ENCODE results near the gene ARHGAP45.
"Not testable (repeated sequence)": the region's sequence is repeated elsewhere in the genome, so short reads cannot be mapped to it uniquely, and the experiment has no call there.

Gene ARHGAP45

DNA sequence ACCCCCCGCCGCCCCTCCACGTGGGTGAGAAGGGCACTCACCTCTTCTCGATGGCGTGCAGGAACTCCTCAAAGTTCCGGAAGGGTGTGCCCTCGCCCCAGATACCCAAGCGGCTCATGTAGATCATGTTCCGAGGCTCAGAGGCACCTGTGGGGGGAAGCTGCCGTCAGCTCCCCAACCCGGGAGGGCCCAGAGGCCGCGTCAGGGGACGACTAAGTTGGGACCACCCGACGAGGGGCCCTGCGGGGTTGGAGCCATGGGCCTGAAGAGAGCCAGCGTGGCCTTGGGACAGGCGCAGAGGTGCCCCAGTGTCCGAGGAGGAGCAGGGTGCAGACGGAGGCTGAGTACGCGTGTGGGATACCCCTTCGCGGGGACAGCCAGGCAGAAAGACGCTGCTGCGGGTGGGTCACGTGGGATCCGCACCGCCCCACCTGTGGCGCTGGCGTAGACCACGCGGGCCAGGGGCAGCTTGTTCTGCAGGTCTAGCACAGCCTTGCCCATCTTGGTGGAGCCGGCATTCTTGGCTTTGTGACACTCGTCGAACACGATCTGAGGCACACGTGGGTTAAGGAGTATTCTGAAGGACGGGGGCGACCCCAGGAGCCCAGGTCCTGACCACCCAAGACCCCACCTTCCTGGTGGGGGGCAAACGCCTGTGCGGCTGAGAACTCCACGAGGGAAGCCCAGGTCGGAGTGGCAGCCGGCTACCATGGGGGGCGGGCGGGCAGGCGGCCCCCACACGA lies 52.7 kb downstream of the ARHGAP45 start:
- DNase-seq: no peak

DNA sequence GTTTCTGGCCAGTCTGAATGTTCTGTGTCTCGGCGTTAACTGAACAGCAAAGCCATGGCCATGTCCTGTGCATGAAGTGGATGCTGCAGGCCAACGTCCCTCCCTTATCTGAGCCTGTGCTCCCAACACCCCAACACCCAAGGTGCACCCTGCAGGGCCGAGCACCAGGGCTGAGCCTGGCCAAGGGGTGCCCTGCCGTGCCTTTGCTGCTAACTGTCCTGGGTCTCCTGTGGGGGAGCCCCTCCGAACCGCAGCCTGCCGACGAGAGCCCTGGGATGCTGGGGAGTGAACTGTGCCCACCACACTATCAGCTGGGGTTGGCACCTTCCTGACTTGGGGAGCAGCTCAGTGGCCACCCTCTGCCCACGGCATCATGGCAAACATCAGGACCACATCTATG lies 54.4 kb downstream of the ARHGAP45 start:
- no peak for DNase-seq

DNA sequence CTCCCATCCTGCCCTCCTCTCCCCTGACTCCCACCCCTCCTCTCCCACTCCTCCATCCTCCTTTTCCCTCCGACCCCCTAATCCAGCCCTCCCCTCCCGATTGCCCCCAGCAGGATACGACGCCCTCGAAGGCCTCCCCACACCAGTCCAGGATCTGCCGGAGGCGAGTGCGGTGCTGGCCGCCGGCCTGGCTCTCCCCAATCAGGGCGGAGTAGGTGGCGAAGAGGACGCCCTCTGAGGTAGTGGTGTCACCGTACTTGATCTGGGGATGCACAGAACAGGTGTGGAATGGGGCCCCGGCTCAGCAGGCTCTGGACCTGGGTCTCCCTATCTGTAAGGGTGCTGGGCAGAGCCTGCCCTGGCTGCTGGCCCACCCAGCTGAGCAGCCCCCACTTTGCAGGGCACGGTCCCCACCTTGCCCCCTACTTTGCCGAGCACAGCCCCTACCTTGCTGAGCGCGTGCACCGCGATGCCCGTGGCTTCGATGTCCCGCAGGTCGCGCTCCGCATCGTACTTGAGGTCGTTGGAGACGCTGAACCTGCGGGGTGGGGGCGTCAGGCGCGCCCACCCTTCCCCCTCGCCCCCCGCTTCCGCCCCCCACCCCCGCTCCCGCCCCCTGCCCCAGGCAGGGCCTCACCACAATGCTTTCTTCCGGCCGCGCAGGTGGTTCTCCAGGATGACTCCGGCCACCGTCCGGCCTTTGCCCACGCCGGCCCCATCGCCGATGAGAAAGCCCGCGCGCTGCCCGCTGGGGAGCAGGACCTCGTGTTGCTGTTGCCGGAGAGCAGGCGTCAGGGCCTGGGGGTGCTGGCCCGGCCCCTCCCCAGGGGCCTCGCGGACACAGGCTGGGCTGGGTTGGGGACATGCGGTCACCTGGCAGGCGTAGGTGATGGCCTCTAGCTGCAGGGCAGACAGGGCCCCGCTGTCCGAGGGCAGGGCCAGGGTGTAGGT lies 55.3 kb downstream of the ARHGAP45 start:
- DNase-seq: no peak

DNA sequence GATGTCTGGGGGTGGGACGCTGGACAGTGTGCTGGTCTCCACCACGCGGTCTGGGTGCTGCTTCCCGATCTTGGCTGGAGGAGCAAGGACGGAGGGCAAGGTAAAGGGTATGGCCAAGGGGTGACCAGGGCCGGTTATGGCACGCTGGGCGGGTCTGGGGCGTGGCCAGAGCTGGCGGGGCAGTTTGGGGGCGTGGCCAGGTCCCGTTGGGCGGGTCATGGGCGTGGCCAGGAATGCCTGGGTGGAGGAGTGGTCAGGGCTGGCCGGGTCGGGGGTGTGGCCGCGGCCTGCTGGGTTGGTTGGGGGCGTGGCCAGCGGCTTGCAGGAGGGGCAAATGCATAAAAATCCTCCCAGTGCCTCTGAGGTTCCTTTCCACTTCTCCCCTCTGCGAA lies 56.0 kb downstream of the ARHGAP45 start:
- no peak for DNase-seq

DNA sequence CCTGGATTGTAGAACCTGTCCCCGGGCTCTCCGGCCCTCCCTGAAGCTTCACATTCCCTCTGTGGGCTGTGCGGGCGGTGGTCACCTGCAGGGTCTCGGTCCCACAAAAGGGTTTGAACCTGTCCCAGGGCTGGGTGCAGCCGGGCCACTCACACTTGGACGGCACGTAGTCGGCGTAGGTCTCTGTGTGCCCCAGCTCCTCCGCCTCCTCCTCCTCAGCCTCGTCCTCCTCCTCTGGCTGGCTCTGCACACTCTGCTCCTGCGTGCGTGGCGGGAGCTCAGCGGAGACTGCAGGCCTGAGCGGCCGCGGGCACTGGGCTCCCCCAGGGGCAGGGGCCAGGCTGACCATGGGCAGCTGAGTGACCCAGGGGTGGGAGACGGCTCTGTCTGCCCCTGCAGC lies 56.4 kb downstream of the ARHGAP45 start:
- DNase-seq: no peak

DNA sequence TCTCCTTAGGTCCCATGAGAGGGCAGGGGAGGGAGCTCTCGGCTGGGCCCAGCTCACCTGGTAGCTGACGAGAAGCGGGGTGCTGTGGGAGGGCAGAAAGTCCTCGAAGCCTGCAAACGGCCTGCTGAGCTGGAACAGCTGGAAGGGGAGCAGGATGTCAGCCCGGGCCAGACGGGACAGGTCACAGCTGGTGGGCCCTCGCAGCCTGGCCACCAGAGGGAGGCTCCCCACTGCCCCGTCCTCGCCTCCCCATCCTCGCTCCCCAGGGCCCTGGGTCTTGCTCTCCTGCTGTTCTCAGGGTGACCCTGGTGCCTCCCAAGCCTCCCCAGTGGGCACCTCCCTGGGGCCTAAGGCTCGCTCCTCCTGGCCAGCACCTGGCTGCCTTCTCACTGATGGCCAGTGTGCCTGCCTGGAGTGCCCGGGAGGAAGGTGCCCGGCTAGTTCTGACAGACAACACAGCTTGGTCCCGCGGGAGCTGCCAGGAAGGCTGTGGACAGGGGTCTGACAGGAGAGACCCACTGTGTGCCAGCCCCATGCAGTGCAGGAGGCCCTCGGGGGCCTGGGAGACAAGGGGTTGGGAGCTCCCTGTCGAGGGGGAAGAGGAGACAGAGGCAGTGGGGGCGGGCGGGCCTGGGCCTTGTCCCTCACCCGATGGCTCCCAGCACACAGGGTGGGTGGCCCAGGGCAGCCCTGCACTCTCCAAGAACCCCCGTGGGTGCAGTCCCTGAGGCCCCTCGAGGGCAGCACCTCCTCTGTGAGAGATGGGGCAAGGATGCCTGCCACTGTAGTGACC lies 57.1 kb downstream of the ARHGAP45 start:
- DNase-seq: no peak

DNA sequence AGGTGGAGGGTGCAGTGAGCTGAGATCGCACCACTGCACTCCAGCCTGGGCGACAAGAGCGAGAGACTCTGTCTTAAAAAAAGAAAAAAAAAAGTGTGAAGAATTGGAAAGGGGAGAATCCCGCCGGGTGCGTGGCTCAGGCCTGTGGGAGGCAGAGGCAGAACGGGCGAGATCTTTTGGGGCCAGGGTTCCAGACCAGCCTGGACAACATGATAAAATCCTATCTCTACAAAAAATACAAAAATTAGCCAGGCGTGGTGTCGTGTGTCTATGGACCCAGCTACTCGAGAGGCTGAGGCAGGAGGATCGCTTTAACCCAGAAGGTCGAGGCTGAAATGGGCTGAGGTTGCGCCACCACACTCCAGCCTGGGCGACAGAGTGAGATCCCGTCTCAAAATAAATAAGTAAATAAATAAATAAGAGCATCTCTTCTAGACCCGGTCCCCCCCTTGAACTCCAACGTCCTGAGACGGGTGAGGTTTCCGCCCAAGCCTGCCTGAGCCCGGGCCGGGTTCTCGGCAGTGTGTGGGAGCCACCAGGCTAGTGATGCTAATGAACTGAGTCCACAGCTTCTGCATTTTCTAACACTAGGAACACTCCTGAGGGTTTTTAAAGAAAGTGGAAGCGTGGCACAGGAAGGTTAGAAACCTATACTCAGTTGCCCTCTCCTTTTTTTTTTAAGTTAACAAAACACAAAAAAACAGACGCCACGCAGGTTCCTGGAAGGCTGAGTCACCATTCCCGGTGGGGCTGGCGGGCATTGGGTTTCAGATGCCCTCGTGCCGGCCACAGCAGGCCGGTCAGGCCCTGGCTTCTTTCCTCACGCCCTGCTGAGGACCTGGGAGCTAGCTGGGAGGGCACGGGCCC lies 58.9 kb downstream of the ARHGAP45 start:
- no peak for DNase-seq

DNA sequence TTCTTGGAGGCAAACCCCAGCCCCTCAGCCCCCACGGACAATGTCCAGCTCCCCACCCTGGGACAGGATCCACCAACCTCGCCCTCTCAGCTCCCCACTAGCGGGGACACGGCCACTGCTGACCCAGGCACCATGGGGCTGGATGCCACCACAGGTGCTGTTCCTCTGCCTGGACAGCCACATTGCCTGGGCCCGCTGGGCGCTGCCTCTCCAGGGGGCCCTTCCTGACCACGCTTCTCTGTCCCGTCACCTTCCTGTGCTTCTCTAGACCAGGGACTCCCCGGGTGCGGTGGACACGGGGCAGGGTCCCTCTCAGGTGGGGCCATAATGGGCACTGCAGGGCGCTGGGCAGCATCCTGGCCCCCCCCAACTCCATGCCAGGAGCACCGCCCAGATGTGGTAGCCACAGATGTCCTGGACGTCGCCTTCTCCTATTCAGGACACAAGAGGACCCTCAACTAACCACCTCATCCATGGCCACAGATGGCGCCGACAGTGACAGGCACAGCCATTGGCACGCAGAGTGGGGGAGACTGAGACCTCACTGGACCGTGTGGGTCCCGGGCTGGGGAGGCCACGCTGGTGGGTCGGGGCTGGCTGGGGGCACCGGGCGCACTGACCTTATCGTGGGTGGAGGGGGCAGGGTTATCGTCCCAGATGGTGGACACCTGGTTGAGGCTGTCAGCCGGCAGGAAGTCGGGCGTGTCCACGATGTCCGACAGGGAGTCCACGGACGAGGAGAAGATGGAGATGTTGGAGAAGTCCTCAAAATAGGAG lies 60.2 kb downstream of the ARHGAP45 start:
- DNase-seq: no peak

DNA sequence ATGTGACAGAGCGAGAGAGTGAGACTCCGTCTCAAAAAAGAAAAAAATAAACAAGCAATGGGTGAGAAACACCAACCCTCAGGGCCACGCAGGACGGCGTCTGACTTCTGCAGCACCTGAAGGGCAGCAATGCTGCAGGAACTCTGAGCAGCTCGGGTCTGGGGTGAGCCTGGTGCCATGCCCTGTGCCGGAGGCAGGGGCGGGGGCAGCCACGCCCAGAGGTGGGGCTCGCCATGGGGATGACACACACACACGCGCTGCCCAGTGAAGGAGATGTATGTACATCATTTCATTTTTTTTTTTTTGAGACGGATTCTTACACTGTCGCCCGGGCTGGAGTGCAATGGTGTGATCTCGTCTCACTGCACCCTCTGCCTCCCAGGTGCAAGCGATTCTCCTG lies 61.1 kb downstream of the ARHGAP45 start:
- no peak for DNase-seq

DNA sequence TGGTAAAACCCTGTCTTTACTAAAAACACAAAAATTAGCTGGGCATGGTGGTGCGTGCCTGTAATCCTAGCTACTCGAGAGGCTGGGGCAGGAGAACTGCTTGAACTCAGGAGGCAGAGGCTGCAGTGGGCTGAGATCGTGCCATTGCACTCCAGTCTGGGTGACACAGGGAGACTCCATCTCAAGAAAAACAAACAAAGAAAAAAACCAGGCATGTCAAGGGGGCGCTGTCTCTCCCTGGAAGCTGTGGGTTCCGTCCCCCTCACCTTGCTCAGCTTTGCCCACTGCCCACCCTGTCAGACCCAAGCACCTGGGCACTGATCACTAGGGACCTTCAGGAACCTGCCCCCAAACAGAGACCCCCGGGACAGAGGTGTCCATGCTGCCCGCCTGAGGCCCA lies 62.1 kb downstream of the ARHGAP45 start:
- not testable (repeated sequence) for DNase-seq

DNA sequence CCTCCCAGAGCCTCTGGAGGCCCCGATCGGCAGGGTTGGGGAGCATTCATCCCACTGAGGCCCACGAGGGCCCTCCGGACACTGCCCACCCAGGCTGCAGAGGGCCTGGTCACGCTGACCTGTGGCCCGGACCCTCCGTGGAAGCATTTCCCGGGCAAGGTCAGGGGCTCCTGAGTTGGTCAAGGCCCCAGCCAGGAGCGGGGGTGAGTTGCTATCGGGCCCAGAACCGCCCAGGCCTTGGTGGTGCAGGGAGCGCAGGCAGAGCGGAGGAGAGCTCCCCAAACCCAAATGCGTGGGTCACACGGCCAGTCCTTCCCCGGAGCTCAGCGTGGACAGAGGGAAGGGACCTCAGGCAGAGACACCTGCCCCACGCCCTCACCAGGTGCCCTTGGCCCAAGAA lies 62.6 kb downstream of the ARHGAP45 start:
- DNase-seq: no peak

DNA sequence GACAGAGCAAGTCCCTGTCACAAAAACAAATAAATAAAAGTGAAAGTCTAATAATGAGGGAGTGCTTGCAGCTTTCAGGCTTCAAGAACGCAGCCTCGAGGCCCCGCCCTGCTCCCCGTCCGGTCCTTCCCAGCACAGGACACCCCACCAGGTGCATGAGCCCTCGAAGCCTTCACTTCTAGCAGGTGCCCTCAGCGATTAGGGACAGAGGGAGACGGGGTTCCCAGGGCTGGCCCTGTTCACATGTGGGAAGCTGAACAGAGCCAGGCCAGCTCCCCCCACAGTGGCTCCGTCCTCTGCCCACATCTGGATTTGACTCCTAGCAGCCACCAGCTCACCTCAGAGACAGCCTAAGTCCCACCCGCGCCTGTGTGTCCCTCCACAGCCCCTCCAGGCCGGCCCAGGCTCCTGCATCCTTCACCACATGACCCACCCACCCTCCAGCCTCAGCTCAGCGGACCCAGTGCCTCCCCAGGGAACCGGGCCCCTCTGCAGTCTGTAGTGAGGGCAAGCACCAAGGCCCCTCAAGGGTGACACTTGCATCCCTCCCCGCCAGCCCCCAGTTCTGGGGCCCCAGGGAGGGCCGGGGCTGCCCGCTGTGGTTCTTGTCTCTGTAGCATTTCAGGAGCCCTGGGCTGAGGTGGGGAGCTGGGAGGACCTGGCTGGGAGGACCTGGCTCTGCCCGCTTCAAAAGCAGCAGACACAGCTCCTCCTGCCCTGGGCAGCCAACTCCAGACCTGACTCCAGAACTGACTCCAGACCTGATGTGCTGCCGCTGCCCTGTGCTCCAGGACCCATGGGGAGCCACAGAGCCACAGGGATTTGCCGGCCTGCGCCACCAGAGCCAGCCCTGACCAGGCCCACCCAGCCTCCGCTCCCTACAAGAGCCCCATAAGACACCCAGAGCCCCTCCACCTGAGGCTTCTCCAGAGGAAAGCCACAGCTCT lies 64.1 kb downstream of the ARHGAP45 start:
- DNase-seq: no peak

DNA sequence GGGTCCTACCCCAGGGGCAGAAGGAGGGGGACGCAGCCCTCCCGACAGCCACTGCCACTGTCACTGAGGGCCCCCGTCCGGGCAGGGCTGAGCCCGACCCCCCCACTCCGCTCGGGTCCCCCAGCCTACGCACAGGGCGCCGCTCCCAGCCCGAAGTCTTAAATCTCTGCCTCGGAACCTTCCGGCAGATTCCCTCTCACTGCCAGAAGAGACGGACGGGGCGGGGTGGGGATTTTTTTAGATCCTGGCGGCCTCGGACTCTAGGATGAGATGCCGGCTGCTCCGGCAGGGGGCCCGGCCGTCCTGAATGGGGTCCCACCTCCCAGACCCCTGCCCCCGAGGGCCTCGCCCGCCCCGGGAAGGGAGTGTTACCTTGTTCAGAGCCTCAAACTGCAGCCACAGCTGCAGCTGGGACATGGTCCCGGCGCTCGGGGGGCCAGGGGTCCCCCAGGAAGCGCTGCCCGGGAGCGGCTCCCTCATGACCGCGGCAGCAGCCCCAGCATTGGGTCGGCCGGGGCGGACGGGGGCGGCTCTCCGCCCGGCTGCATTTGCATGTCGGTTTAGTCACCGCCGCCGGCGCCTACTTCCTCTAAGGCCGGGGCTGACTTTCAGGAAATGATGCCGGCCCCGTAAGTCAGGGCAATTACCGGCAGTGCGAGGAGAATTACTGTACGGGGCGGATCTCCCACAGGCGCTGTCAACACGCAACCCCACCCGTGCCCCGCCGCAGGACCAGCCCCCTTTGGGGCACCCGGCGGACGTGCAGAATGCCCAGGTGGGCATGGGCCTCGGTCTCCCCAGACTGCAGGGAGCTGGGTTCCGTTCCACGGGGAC lies 65.0 kb downstream of the ARHGAP45 start:
- no peak for DNase-seq

DNA sequence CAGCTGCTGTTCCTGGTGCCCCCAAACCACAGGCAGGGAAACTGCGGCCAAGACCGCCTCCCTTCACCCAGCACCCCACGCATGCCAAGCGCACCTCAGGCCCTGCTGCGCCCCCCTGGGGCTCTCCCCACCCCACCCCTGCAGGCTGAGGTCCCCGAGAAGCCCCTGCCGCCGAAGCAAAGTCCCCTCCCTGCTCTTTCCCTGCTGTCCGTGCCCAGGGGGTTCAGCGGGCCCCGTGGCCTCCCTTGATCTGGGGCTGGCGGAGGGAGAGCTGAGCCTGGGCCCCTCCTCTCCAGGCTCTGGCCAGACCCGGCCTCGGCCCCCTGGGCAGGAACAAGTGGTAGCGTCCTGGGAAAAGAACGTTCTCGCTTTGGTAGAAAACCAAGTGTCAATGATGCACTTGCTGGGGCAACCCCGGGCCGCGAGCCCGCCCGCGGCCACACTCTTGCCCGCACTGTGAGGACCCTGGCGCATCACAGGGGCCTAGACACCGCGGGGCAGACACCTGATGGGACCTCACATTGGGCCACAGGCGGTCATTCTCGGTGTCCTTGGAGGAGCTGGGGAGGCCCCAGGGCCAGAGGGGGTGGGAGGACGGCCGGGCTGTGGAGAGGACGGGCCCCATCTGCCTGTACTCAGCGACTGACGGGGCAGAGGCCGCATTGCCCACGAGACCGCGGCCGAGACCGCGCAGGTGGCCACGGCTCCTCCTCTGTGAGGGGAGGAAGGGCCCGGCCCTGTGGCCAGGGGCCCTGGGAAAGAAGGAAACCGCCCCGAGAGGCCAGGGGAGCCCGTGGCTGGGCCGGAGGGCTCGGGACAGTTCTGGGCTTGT lies 65.8 kb downstream of the ARHGAP45 start:
- no peak for DNase-seq

DNA sequence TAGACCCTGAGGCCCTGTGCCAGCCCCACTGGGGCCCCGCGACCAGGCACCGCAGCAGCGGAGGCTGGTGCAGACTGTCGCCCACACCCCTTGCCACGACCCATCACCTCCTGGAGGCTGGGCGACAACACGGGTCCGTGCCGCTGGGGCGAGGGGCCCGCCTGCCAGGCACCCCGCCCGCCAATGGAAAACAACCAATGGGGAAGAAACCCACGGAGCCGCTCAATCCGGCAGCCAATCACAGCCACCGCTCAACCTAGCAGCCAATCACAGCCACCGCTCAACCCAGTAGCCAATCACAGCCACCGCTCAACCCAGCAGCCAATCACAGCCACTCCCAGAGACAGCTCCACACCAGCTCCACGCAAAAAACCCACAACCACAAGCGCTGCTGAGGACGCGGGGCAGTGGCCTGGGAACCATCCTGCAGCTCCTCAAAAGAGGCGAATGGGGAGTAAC lies 66.5 kb downstream of the ARHGAP45 start:
- DNase-seq: no peak

DNA sequence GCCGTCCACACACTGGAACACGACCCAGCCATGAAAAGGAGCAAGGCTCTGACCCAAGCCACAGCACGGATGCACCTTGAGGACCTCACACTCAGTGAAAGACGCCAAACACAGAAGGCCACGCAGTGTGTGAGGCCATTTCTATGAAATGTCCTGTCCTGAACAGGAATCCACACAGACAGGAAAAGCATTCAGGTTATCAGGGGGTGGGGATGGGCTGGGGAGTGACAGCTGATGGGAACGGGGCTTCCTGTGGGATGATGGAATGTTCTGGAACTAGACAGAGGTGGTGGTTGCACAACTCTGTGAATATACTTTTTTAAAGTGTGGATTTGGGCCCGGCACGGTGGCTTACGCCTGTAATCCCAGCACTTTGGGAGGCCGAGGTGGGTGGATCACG lies 67.5 kb downstream of the ARHGAP45 start:
- no peak for DNase-seq

DNA sequence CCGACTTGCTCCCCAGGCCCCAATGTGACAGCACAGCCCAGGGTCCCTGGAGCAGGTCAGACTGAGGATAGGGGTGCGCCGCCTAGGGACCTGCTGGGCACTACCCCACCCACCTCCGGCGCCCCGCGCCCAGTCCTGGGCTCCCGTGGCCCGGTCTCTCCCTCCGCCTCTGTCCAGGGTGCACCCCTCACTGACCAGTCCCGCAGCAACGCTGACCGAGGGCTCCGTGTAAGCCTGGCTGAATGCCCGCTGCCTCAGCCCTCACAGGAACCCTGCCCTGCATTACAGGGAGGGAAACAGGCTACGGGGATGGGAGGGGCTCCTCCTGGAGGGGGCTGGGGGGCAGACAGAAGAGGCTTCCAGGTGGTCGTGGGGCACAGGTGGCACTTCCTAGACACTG lies 68.5 kb downstream of the ARHGAP45 start:
- DNase-seq: no peak

DNA sequence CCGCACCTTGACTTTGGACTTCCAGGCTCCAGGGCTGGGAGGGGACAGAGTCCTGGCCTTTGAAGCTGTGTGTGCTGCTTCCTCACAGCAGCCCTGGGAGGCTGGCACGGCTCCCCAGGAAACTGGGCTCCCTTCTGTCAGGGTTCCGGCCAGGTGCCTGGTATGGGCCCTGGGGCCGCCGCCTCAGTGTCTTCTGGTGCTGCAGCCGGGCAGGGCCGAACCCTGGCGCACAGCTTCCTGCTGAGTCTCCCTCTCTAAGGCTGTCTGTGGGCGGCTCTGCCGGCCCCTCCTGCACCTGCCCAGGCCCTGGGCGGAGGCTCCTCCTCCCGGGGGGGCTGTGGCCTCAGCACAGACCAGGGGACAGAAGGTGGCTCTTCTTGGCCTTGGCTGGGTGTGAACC lies 69.2 kb downstream of the ARHGAP45 start:
- DNase-seq: no peak
